Motor neuron (in vitro differentiated cells): Measurements from ENCODE around the gene PHIP. TPM values are rescaled to one million over a fixed set of nuclear protein-coding genes. Genes with fewer than 3 reads are reported as not detected.

Experiments used
- ATAC-seq, 8 experiments: fragments of 200-7000 bp; cut with Tn5 transposase; replicated peaks in 6 of 8; 2 replicates each; pipeline ENCODE4 v1.8.0; 2021; ENCODE audit warnings: mild to moderate bottlenecking in 8 of 8, moderate library complexity in 8 of 8
- H3K27ac ChIP-seq, 2 donors: fragments of 250-450 bp; sonication (Bioruptor Pico); 2 replicates each; pipeline ENCODE4 v1.9.0; 2021; ENCODE audit warnings: antibody characterized with exemption in 2 of 2, mild to moderate bottlenecking in 2 of 2, moderate library complexity in 1 of 2
- H3K4me1 ChIP-seq, 2 donors: fragments of 250-450 bp; sonication (Bioruptor Pico); replicated peaks in 1 of 2; 2 replicates each; pipeline ENCODE4 v1.6.1; 2021; ENCODE audit warnings: antibody characterized with exemption in 2 of 2, mild to moderate bottlenecking in 2 of 2, moderate library complexity in 1 of 2
- H3K4me3 ChIP-seq, 5 donors: fragments of 250-450 bp; sonication (Bioruptor Pico); 2 replicates each; pipeline ENCODE4 v1.9.0; 2021; ENCODE audit warnings: antibody characterized with exemption in 5 of 5, mild to moderate bottlenecking in 5 of 5, moderate library complexity in 4 of 5
- WGBS, 10 experiments: fragments of 450-650 bp; shearing (Covaris generic); methylation state at CpG; one replicate each; pipeline ENCODE4 v1.0.0; 2022; 5-methylcytosine and 5-hydroxymethylcytosine counted together
- in situ Hi-C, 9 experiments: fragments of 400-800 bp; cut with MboI; loops; one replicate each; pipeline ENCODE4 v1.15.0; 2021; ENCODE audit warnings: low sequenced_read_pairs in 9 of 9, low pct_unique_long_range_greater_than_20kb in 2 of 9; ENCODE audit not compliant: unreplicated experiment in 9 of 9
- total RNA-seq, 8 experiments: library from RNA; unstranded; fragments of 300-600 nt; gene quantifications; 2 replicates each; pipeline versions ENCODE4 v1.2.3 to v1.2.4, GENCODE V29; 2022

PHIP gene
- total RNA-seq, 8 experiments from 2014 or later: 19.0 to 53.6 (median 42.5) TPM

DNA sequence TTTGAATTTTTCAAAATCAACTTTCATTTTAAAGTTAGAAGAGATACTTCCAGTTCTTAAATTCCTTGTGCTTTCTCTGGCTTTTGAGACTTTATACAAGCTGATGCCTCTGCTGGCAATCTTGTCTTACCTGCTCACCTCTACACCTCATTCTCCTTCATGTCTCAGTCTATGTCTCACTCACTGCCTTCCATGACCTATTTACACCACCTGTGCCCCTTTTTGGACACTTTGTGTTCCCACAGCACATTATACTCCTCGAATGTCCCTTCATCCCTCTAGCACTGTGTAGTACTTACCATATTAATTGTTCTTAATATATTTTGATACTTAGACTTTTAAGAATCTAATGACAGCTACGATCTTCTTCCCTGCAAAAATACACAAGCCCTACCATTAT lies 15.3 kb downstream of the PHIP start:
- no peak overlapping the region for H3K4me3 ChIP-seq
- no peak for ATAC-seq
- in situ Hi-C loops: no loop called here
- H3K4me1 ChIP-seq: no peaks in the 10 kb centered on the region
- 92 to 100% (median 100%) methylated on average over 1 to 2 of the region's 2 CpGs; no CpG with 5 or more reads in 1 of the 10 experiments for WGBS, 10 experiments
- no peak overlapping the region for H3K27ac ChIP-seq

DNA sequence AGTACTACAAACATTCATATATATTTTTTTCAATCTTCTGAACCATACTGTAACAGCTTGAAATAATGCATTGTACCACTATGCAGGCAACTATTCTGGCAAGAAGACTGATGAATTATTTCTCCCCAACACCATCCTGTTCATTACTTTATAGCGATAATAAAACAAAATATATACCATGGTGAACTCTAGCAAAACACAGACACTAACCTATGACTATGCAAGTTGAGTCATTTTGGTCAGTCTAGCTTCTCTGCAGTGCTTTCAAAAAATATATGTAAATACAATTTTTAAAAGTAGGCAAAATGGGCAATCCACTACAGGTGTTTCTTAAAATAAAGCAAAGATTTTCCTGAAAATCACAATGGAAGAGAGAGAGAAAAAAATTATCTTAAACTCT lies 20.3 kb downstream of the PHIP start:
- in situ Hi-C loops: no loop called here
- no peak for ATAC-seq
- Histone ChIP-seq H3K4me3 (no peak overlapping the region), H3K4me1 (no peaks in the 10 kb centered on the region), H3K27ac (no peak overlapping the region)
- WGBS, 10 experiments: 89 to 100% (median 100%) methylated on average over 1 of the region's 1 CpG; no CpG with 5 or more reads in 2 of the 10 experiments

- Histone ChIP-seq H3K4me1 (no peaks in the 10 kb centered on the region), H3K27ac (no peak overlapping the region), H3K4me3 (no peak overlapping the region)
- WGBS, 10 experiments: 71 to 100% (median 100%) methylated on average over 1 of the region's 1 CpG; no CpG with 5 or more reads in 3 of the 10 experiments
- in situ Hi-C loops: no loop called here
- no peak for ATAC-seq
These were observed 21.8 kb downstream of the PHIP start for GRCh38 chr6:79056226-79056625.

GRCh38 chr6:79048611-79049010 lies 29.4 kb downstream of the PHIP start:
- H3K4me3 ChIP-seq: no peak overlapping the region
- peak in 3 of 8 experiments; percentile 26 to 45 (median 30) for ATAC-seq
- no peak overlapping the region for H3K27ac ChIP-seq
- H3K4me1 ChIP-seq: no peaks in the 10 kb centered on the region
- in situ Hi-C loops: no loop called here
- WGBS, 10 experiments: 93 to 100% (median 100%) methylated on average over 1 to 2 of the region's 2 CpGs; no CpG with 5 or more reads in 1 of the 10 experiments

GRCh38 chr6:79047072-79047471 lies 31.0 kb downstream of the PHIP start:
- Histone ChIP-seq H3K4me3 (no peak overlapping the region), H3K4me1 (no peaks in the 10 kb centered on the region), H3K27ac (no peak overlapping the region)
- 67 to 100% (median 100%) methylated on average over 1 to 2 of the region's 2 CpGs; no CpG with 5 or more reads in 1 of the 10 experiments for WGBS, 10 experiments
- ATAC-seq: no peak
- in situ Hi-C loops: no loop called here

DNA sequence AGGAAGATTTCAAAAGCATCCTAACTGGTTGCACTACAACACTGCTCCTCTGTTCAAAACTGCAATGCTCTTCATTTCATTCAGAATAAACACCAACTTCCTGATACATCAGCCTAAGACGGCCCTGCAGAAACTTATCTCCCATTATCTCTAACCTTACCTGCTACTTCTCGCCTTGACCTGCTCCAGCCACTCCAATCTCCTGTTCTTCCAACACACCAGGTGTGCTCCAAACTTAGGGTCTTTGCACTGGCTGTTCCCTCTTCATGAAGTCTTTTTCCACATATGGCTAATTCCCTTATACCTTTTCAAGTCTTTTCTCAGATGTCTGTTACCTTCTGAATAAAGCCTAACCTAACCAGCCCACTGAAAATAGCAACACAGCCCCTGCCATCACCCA lies 32.1 kb downstream of the PHIP start:
- in situ Hi-C loops: no loop called here
- H3K27ac ChIP-seq: no peak overlapping the region
- H3K4me1 ChIP-seq: no peaks in the 10 kb centered on the region
- no peak for ATAC-seq
- no peak overlapping the region for H3K4me3 ChIP-seq
- WGBS, 10 experiments: 88 to 100% (median 94%) methylated on average over 1 to 2 of the region's 2 CpGs; no CpG with 5 or more reads in 2 of the 10 experiments

DNA sequence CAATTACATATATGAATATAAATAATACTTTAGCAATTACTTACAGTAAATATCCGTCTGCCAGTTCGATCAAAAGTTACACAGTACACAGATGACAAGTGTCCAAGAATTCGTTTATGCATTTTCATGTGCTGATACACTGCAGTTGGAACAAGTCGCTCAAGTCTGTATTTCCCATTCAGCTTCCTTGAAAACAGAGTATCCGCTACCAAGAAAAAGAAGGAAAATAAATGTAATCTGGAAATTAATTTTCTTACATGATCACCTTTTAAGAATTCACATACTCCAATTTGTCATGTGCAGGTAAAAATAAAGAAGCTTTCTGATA lies 35.3 kb downstream of the PHIP start:
- ATAC-seq: no peak
- Histone ChIP-seq H3K4me1 (no peaks in the 10 kb centered on the region), H3K27ac (no peak overlapping the region), H3K4me3 (no peak overlapping the region)
- 71 to 100% (median 93%) methylated on average over 2 to 5 of the region's 5 CpGs; no CpG with 5 or more reads in 1 of the 10 experiments for WGBS, 10 experiments
- in situ Hi-C loops: no loop called here

DNA sequence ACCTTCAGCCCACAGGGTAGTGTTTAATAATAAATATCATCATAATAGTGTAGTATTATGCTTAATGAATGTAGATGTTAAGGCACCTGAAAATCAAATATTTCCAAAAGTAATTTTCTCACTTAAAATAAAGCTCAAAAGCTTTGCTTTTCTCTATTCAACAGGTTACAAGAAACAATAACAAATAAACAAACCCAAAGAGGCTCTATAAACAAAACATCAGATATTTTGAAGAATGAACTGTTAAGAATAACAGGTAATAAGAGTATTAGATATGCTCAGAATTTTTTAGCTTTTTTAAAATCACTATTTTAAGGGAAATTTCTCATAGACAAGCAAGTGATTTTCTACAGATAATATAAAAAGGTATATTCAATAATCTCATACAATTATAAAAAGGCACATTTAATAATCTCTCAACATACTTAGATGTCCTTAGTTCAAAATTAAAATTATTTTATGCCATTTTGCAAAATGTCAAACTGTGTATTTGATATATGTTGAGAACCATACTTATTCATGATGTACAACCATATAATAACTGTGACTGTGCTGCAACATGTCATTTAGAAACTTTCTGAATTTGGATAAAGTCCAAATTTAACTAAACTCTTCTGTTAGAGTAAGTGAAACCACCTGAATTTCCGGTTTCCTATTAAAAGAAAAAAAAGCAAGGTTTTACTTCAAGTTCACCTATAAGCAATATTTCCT lies 35.8 kb downstream of the PHIP start:
- in situ Hi-C loops: no loop called here
- H3K4me1 ChIP-seq: no peaks in the 10 kb centered on the region
- H3K27ac ChIP-seq: no peak overlapping the region
- WGBS, 10 experiments: 17 to 100% (median 85%) methylated on average over 1 of the region's 1 CpG; no CpG with 5 or more reads in 2 of the 10 experiments
- ATAC-seq: no peak
- H3K4me3 ChIP-seq: no peak overlapping the region

- in situ Hi-C loops: no loop called here
These were observed 38.0 kb downstream of the PHIP start for GRCh38 chr6:79040083-79040482.

GRCh38 chr6:79038061-79038460 lies 40.0 kb downstream of the PHIP start:
- ATAC-seq: no peak
- no peak overlapping the region for H3K4me3 ChIP-seq
- H3K4me1 ChIP-seq: no peaks in the 10 kb centered on the region
- in situ Hi-C loops: no loop called here
- no peak overlapping the region for H3K27ac ChIP-seq

More at GRCh38 chr6:79040083-79040482, 38.0 kb downstream of the PHIP start:
- no peak overlapping the region for H3K4me3 ChIP-seq
- H3K27ac ChIP-seq: no peak overlapping the region
- H3K4me1 ChIP-seq: no peaks in the 10 kb centered on the region
- ATAC-seq: no peak

- peak in 1 of 8 experiments; percentile 34 for ATAC-seq
- Histone ChIP-seq H3K27ac (no peak overlapping the region), H3K4me3 (no peak overlapping the region), H3K4me1 (no peaks in the 10 kb centered on the region)
- 17 to 100% (median 90%) methylated on average over 1 to 2 of the region's 2 CpGs; no CpG with 5 or more reads in 3 of the 10 experiments for WGBS, 10 experiments
- in situ Hi-C loops: no loop called here
These were observed 43.2 kb downstream of the PHIP start for GRCh38 chr6:79034865-79035264.

DNA sequence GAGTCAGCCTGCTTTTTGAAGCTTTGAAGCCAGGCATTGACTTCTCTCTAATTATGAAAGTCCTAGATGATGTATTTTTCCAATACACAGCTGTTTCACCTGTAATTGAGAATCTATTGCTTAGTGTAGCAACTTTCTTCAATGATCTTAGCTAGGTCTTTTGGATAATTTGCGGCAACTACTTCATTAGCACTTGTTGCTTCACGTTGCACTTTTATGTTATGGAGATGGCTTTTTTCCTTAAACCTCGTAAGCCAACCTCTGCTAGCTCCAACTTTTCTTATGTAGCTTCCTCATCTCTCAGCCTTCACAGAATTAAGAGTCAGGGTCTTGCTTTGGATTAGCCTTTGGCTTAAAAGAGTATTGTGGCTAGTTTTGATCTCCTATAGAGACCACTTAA lies 44.8 kb downstream of the PHIP start:
- Histone ChIP-seq H3K4me1 (no peaks in the 10 kb centered on the region), H3K27ac (no peak overlapping the region), H3K4me3 (no peak overlapping the region)
- WGBS, 10 experiments: 80 to 100% (median 93%) methylated on average over 1 to 3 of the region's 3 CpGs; no CpG with 5 or more reads in 1 of the 10 experiments
- ATAC-seq: no peak
- in situ Hi-C loops: no loop called here

DNA sequence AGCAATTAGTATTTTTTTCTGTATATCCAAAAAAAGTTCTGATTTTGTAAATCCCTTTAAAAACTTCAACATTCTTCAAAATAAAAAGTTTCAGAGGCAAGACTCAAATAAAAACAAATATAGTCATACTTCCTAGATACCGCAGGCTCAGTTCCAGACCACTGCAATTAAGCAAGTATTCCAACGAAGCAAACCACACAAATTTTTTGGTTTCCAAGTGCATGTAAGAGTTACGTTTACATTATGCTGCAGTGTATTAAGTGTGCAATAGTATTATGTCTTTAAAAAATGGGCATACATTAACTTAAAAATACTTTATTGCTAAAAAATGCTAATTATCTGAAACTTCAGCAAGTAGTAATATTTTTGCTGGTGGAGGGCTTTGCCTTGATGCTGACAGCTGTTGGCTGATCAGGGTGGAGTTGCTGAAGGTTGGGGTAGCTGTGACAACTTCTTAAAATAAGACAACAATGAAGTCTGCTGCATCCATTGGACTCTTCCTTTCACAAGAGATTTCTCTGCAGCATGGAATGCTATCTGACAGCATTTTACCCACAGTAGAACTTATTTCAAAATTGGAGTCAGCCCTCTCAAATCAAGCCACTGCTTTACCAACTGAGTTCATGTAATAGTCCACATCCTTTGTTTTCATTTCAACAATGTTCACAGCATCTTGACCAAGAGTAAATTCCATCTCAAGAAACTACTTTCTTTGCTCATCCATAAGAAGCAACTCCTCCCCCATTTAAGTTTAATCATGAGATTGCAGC lies 46.0 kb downstream of the PHIP start:
- no peaks in the 10 kb centered on the region for H3K4me1 ChIP-seq
- WGBS, 10 experiments: 9 to 100% (median 74%) methylated on average over 1 to 3 of the region's 3 CpGs
- peak in 2 of 8 experiments; percentile 51 for ATAC-seq
- no peak overlapping the region for H3K27ac ChIP-seq
- H3K4me3 ChIP-seq: no peak overlapping the region
- in situ Hi-C loops: no loop called here
